ENCODE data around the gene ZNF444. TPM values are rescaled to one million over a fixed set of nuclear protein-coding genes. Genes with fewer than 3 reads are reported as not detected.

Gene ZNF444
- total RNA-seq, 2 donors from 2014 or later: 28.2 to 31.0 TPM

- Histone ChIP-seq H3K36me3 (no peaks in the 10 kb centered on the region), H3K27ac (no peak overlapping the region), H3K4me3 (no peak overlapping the region), H3K9me3 (no peaks in the 10 kb centered on the region), H3K4me1 (ENCODE audit: control insufficient read depth in 1 of 2, low read depth in 2 of 2) (peaks cover 22 to 47% of the 10 kb centered on the region in 2 donors), H3K27me3 (replicated peaks; ENCODE audit: insufficient read depth) (no peaks in the 10 kb centered on the region)
- TF ChIP-seq CTCF (IDR thresholded peaks at IDR 0.05): no peak
- ATAC-seq (ENCODE audit: insufficient number of reproducible peaks, low FRiP score, low read depth): no peak
- no peak for DNase-seq (ENCODE audit: low spot score)
Observed at GRCh38 chr19:56112313-56112709, 28.8 kb upstream of the ZNF444 start.

GRCh38 chr19:56113074-56113632 lies 27.9 kb upstream of the ZNF444 start:
- H3K27me3 ChIP-seq (replicated peaks; ENCODE audit: insufficient read depth): no peaks in the 10 kb centered on the region
- TF ChIP-seq CTCF (IDR thresholded peaks at IDR 0.05): no peak
- no peak overlapping the region for H3K27ac ChIP-seq
- DNase-seq (ENCODE audit: low spot score): no peak
- H3K4me3 ChIP-seq: no peak overlapping the region
- no peaks in the 10 kb centered on the region for H3K9me3 ChIP-seq
- ATAC-seq (ENCODE audit: insufficient number of reproducible peaks, low FRiP score, low read depth): no peak
- H3K36me3 ChIP-seq: no peaks in the 10 kb centered on the region
- H3K4me1 ChIP-seq (ENCODE audit: control insufficient read depth in 1 of 2, low read depth in 2 of 2): peaks cover 21 to 45% of the 10 kb centered on the region in 2 donors

GRCh38 chr19:56114051-56114777 lies 26.9 kb upstream of the ZNF444 start:
- TF ChIP-seq CTCF (IDR thresholded peaks at IDR 0.05): no peak
- H3K4me1 ChIP-seq (ENCODE audit: control insufficient read depth in 1 of 2, low read depth in 2 of 2): peaks cover 22 to 44% of the 10 kb centered on the region in 2 donors
- DNase-seq (ENCODE audit: low spot score) (no peak), ATAC-seq (ENCODE audit: insufficient number of reproducible peaks, low FRiP score, low read depth) (no peak)
- H3K9me3 ChIP-seq: no peaks in the 10 kb centered on the region
- H3K27ac ChIP-seq: no peak overlapping the region
- H3K4me3 ChIP-seq: no peak overlapping the region
- no peaks in the 10 kb centered on the region for H3K36me3 ChIP-seq
- H3K27me3 ChIP-seq (replicated peaks; ENCODE audit: insufficient read depth): no peaks in the 10 kb centered on the region

GRCh38 chr19:56114778-56115110 lies 26.3 kb upstream of the ZNF444 start:
- Histone ChIP-seq H3K4me3 (no peak overlapping the region), H3K36me3 (no peaks in the 10 kb centered on the region), H3K4me1 (ENCODE audit: control insufficient read depth in 1 of 2, low read depth in 2 of 2) (peaks cover 22 to 44% of the 10 kb centered on the region in 2 donors), H3K9me3 (no peaks in the 10 kb centered on the region), H3K27me3 (replicated peaks; ENCODE audit: insufficient read depth) (no peaks in the 10 kb centered on the region), H3K27ac (no peak overlapping the region)
- TF ChIP-seq CTCF (IDR thresholded peaks at IDR 0.05): no peak
- ATAC-seq (ENCODE audit: insufficient number of reproducible peaks, low FRiP score, low read depth) (no peak), DNase-seq (ENCODE audit: low spot score) (no peak)

GRCh38 chr19:56115490-56115889 lies 25.6 kb upstream of the ZNF444 start:
- Histone ChIP-seq H3K4me3 (no peak overlapping the region), H3K27me3 (replicated peaks; ENCODE audit: insufficient read depth) (no peaks in the 10 kb centered on the region), H3K36me3 (no peaks in the 10 kb centered on the region), H3K9me3 (no peaks in the 10 kb centered on the region), H3K27ac (no peak overlapping the region), H3K4me1 (ENCODE audit: control insufficient read depth in 1 of 2, low read depth in 2 of 2) (peaks cover 24 to 47% of the 10 kb centered on the region in 2 donors)
- no peak for TF ChIP-seq CTCF (IDR thresholded peaks at IDR 0.05)
- DNase-seq (ENCODE audit: low spot score): no peak
- ATAC-seq (ENCODE audit: insufficient number of reproducible peaks, low FRiP score, low read depth): no peak

Data from thoracic aorta (tissue), 2 donors.